HFFc6 (cell line): ENCODE measurements around the gene ACTR3. TPM values are rescaled to one million over a fixed set of nuclear protein-coding genes. Genes with fewer than 3 reads are reported as not detected.

ENCODE experiments used
- DNase-seq: peaks from one replicate; pipeline ENCODE4 v3.0.0-alpha.2; 2018
- H3K27ac Mint-ChIP-seq: 2 replicates; pipeline ENCODE4 v1.8.0; 2020; ENCODE audit warnings: mild to moderate bottlenecking, mixed read lengths
- H3K27me3 Mint-ChIP-seq: 2 replicates; pipeline ENCODE4 v1.8.0; 2021; ENCODE audit warnings: mild to moderate bottlenecking, moderate library complexity, mixed read lengths; ENCODE audit not compliant: insufficient read depth
- H3K36me3 Mint-ChIP-seq: 2 replicates; pipeline ENCODE4 v1.8.0; 2021; ENCODE audit warnings: low read depth, mixed read lengths
- H3K4me1 Mint-ChIP-seq: 2 replicates; pipeline ENCODE4 v1.8.0; 2020; ENCODE audit warnings: low read depth, mixed read lengths
- H3K4me3 Mint-ChIP-seq: 2 replicates; pipeline ENCODE4 v1.8.0; 2020; ENCODE audit warnings: mild to moderate bottlenecking, moderate library complexity, mixed read lengths
- H3K9me3 Mint-ChIP-seq: 2 replicates; pipeline ENCODE4 v1.8.0; 2020; ENCODE audit warnings: mild to moderate bottlenecking, mixed read lengths
- total RNA-seq, 6 experiments: library from RNA; stranded (reverse); fragmentation: NEBNext Ultra II Directional; extraction: Animal tissue kit (Norgen Biotek cat#: 25700); gene quantifications; 2 replicates in 1 of 6; 3 replicates in 5 of 6; pipeline ENCODE4 v1.2.3, GENCODE V29; 2021
- TF ChIP-seq, protein P1 (sequence below): fragments of 200-600 bp; sonication (generic); IDR thresholded peaks from 2 replicates; pipeline ENCODE4 v1.5.0; 2021; ENCODE audit warnings: antibody characterized with exemption, mild to moderate bottlenecking

Gene ACTR3
- total RNA-seq, 6 experiments from 2014 or later: 562 to 663 (median 628) TPM

DNA sequence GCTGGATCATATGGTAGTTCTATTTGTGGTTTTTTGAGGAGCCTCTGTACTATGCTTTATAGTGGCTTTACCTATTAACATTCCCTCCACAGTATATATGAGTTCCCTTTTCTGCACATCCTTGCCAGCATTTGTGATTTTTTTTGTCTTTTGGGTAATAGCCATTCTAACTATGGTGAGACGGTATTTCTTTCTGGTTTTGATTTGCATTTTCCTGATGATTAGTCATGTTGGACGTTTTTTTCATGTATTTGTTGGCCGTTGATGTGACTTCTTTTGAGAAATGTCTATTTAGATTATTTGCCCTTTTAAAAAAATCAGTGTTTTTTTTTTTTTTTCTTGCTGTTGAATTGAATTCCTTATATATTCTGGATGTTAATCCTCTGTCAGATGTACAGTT lies 31.1 kb downstream of the ACTR3 start:
- Mint-ChIP-seq H3K4me1 (peaks cover 26% of the 10 kb centered on the region), H3K9me3 (no peaks in the 10 kb centered on the region), H3K4me3 (no peak overlapping the region), H3K27me3 (no peaks in the 10 kb centered on the region; the same call in 1 of the 2 replicates), H3K36me3 (peaks cover 36% of the 10 kb centered on the region), H3K27ac (no peak overlapping the region)
- TF ChIP-seq, protein P1, sequence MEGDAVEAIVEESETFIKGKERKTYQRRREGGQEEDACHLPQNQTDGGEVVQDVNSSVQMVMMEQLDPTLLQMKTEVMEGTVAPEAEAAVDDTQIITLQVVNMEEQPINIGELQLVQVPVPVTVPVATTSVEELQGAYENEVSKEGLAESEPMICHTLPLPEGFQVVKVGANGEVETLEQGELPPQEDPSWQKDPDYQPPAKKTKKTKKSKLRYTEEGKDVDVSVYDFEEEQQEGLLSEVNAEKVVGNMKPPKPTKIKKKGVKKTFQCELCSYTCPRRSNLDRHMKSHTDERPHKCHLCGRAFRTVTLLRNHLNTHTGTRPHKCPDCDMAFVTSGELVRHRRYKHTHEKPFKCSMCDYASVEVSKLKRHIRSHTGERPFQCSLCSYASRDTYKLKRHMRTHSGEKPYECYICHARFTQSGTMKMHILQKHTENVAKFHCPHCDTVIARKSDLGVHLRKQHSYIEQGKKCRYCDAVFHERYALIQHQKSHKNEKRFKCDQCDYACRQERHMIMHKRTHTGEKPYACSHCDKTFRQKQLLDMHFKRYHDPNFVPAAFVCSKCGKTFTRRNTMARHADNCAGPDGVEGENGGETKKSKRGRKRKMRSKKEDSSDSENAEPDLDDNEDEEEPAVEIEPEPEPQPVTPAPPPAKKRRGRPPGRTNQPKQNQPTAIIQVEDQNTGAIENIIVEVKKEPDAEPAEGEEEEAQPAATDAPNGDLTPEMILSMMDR: no peak
- DNase-seq: no peak

DNA sequence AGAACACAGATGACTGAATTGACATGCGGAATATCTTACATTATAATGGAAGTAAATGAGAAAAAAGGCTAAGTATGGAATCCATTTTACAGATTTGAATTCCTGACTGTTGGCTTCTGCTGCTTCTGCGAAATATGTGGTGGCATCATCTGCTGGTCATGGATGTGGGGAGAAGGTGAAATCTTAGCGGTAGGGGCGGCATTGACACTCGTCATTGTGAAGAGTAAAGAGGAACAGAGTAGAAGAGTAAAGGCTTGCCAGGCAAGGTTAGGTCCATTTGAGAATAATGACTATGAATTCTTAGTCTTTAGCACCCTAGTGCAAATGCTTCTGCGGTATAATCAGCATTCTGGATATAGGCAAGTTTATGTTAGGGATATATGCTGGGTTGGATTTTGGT lies 32.4 kb downstream of the ACTR3 start:
- Mint-ChIP-seq H3K27ac (no peak overlapping the region), H3K4me3 (no peak overlapping the region), H3K36me3 (peaks cover 37% of the 10 kb centered on the region), H3K27me3 (no peaks in the 10 kb centered on the region; the same call in 1 of the 2 replicates), H3K4me1 (peaks cover 16% of the 10 kb centered on the region), H3K9me3 (no peaks in the 10 kb centered on the region)
- TF ChIP-seq, protein P1: no peak
- no peak for DNase-seq

DNA sequence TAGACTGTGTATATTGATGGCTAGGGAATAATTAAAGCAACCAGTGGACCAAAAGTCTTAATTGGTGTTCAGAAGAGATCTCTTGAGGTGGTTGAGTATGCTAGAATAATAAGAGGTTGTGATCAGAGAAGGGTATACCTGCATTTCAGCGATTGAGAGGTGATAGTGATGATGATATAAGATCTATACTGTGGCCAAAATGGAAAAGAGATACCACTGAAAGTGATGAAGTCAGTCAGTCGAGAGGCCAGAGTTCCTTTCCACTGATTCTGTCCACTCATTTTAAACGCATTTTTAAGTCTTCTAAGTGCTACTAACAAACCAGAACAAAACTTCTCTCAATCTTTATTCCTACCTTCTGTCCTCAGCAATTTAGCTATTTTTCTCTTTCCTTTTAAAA lies 32.9 kb downstream of the ACTR3 start:
- H3K27me3 Mint-ChIP-seq: no peaks in the 10 kb centered on the region; the same call in 1 of the 2 replicates
- H3K4me3 Mint-ChIP-seq: no peak overlapping the region
- H3K36me3 Mint-ChIP-seq: peaks cover 33% of the 10 kb centered on the region
- peaks cover 12% of the 10 kb centered on the region for H3K4me1 Mint-ChIP-seq
- no peak for DNase-seq
- no peaks in the 10 kb centered on the region for H3K9me3 Mint-ChIP-seq
- no peak overlapping the region for H3K27ac Mint-ChIP-seq
- TF ChIP-seq, protein P1: no peak

DNA sequence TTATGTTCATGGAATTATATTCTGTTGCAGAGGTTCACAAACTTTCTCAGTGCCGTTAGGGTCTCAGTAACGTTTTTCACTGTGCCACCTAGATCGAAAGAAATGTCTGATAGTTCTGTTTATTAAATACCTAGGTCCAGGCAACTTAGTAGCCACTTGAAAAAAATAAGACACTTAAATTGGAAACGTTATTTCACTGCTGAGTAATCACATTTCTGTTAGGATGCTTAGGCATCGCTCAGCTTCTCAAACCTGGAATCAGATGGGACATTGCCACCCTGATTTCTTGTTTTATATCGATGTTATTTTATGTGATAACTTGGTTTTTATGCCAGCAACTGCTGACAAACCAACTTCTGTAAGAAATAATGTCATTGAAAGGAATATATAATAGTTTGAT lies 36.0 kb downstream of the ACTR3 start:
- no peak for DNase-seq
- no peak overlapping the region for H3K27ac Mint-ChIP-seq
- no peak overlapping the region for H3K4me3 Mint-ChIP-seq
- no peaks in the 10 kb centered on the region for H3K9me3 Mint-ChIP-seq
- peaks cover 48% of the 10 kb centered on the region for H3K36me3 Mint-ChIP-seq
- no peaks in the 10 kb centered on the region; the same call in 1 of the 2 replicates for H3K27me3 Mint-ChIP-seq
- peaks cover 13% of the 10 kb centered on the region for H3K4me1 Mint-ChIP-seq
- TF ChIP-seq, protein P1: no peak

DNA sequence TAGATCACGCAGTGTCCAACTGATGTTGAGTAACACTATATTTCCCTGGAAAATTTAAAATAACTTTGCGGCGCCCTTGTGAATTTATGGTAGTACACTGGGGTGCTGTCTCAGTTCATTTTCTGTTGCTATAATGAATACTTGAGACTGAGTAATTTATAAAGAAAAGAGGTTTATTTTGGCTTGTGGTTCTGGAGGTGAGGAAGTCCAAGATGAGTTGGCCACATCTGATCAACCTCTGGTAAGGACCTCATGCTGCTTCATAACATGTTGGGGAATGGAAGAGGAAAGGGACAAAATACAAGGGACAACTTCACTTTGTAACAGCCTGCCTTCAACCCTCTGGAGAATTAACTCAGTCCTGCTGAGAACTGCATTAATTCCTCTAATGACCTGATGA lies 36.4 kb downstream of the ACTR3 start:
- H3K4me1 Mint-ChIP-seq: peaks cover 15% of the 10 kb centered on the region; the same call in 1 of the 2 replicates
- peaks cover 52% of the 10 kb centered on the region for H3K36me3 Mint-ChIP-seq
- no peak for DNase-seq
- TF ChIP-seq, protein P1: no peak
- no peaks in the 10 kb centered on the region for H3K9me3 Mint-ChIP-seq
- no peak overlapping the region for H3K4me3 Mint-ChIP-seq
- peak overlapping the region; percentile 8; the same call in 1 of the 2 replicates for H3K27ac Mint-ChIP-seq
- no peaks in the 10 kb centered on the region; the same call in 1 of the 2 replicates for H3K27me3 Mint-ChIP-seq

DNA sequence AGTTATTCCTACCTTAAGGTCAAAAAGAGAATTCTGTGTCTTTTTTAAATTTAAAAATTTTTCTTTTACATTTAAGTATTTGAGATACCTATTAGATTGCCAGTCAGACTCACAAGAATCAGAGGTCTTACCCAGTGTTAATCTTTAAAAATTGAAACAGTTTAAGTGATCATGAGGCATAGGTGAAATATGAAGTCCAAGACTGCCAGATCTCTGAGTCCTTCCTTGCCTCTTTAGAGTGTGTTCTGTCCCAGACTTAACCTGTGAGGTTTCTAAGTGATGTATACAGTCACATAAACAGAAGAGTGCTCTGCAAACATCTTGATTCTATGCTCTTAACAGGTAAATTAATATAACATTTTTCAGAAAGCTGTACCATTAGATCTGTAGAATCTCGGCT lies 40.6 kb downstream of the ACTR3 start:
- no peak overlapping the region for H3K4me3 Mint-ChIP-seq
- H3K36me3 Mint-ChIP-seq: peaks cover 52% of the 10 kb centered on the region
- no peaks in the 10 kb centered on the region for H3K27me3 Mint-ChIP-seq
- H3K27ac Mint-ChIP-seq: peak overlapping the region; percentile 66
- H3K4me1 Mint-ChIP-seq: peaks cover 10% of the 10 kb centered on the region; the same call in 1 of the 2 replicates
- TF ChIP-seq, protein P1: no peak
- H3K9me3 Mint-ChIP-seq: no peaks in the 10 kb centered on the region
- DNase-seq: peak; percentile 12
